HG03442 (cell line): ENCODE data around the gene FBXO47.
"Not testable (repeated sequence)": the region's sequence is repeated elsewhere in the genome, so short reads cannot be mapped to it uniquely, and the experiment has no call there.

Experiments used
- ATAC-seq: cut with Tn5 transposase; IDR thresholded peaks from one replicate; pipeline ENCODE4 v1.9.1; 2021; ENCODE audit warnings: mild to moderate bottlenecking, moderate library complexity; ENCODE audit not compliant: unreplicated experiment

Gene FBXO47

GRCh38 chr17:38980490-38981217 is 13.5 kb upstream of the FBXO47 start:
- ATAC-seq = no peak

DNA sequence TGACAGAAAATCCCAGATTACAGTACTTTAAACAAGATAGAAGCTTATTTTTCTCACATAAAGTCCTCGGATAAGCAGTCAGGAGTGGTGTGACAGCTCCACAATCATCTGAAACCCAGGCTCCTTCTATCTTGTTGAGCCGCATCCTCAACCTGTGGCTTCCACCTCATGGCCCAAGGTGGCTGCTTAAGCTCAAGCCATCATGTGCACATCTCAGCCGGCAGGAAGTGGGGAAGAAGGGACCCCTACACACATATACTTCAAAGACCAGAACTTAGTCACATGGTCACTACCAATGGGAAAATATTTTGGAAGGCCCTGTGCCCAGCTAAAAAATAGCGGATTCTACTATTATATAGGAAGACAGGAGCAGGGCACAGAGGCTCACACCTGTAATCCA is 11.0 kb upstream of the FBXO47 start:
- no peak for ATAC-seq

DNA sequence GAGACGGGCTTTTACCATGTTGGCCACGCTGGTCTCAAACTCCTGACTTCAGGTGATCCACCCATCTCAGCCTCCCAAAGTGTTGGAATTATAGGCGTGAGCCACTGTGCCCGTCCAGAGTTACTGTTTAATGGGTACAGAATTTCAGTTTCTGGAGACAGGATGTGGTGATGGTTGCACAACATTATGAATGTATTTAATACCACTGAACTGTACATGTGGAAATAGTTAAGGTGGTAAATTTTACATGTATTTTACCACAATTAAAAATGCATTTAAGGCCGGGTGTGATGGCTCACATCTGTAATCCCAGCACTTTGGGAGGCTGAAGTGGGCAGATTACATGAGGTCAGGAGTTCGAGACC is 9.0 kb upstream of the FBXO47 start:
- ATAC-seq = not testable (repeated sequence)

DNA sequence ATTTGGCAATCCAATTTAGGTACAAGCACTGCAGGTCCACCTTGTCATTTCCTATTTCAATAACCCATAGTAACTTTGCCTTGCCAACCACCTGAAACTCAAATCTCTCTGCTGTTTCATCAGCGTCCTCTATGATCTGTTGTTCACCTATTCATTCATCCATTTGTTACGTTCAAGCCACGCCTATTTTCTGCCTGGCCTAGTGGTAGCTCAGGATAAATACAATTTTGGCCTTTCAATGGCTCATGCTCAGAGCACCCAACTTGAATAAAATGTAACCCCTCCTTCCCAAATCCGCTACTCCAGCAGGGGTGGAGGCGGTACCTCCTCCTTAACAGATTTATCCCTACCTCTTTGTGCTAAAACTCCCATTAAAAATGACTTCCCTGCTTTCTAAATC is 3.6 kb upstream of the FBXO47 start:
- no peak for ATAC-seq

GRCh38 chr17:38970128-38970527 is 2.9 kb upstream of the FBXO47 start:
- no peak for ATAC-seq

GRCh38 chr17:38969281-38969680 is 2.1 kb upstream of the FBXO47 start:
- no peak for ATAC-seq

- no peak for ATAC-seq
These were observed 5.8 kb downstream of the FBXO47 start for GRCh38 chr17:38961413-38961812.

- no peak for ATAC-seq
These were observed 6.8 kb downstream of the FBXO47 start for GRCh38 chr17:38960402-38960801.

DNA sequence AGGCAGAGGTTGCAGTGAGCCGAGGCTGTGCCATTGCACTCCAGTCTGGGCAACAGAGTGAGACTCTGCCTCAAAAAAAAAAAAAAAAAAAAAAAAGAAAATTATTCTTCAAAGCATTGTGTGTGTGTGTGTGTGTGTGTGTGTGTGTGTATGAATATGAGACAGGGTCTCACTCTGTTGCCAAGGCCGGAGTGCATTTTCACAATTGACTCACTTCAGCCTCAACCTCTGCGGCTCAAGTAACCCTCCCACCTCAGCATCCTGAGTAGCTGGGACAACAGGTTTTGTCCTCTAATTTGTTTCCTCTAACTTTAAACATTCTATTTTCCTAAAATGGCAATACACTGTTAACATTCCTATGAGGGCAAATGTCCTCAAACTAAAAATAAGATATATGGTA is 7.7 kb downstream of the FBXO47 start:
- ATAC-seq = no peak

DNA sequence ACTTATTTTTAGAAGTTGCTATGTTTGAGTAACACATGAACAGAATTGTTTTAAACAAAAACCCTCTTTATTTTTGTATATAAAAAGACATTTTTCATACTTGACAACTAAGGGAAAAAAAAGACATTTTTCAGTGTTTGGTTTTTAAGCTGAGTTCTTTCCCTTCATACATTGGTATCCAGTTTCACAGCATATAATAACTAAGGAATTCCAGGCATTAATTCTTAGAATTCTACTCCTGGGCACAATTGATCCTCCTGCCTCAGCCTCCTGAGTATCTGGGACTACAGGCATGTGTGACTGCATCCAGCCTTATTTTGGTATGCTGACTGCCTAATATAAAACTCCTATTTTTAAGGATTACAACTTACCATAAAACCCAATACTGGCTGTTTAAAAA is 8.4 kb downstream of the FBXO47 start:
- ATAC-seq = no peak

- ATAC-seq = no peak
These were observed 8.9 kb downstream of the FBXO47 start for GRCh38 chr17:38958326-38958725.

DNA sequence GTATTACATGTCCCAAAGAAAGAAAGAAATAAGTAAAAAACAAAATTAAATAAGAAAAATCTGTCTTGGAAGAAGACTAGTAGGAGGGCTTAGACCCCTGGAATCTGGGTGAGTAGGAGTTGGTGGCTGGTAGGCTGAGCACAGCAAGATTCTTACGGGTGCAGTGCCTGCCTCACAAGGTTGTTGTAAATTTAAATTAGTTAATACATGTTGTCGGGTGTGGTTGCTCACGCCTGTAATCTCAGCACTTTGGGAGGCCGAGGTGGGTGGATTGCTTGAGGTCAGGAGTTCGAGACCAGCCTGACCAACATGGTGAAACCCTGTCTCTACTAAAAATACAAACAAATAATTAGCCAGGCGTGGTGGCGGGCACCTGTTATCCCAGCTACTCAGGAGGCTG is 13.4 kb downstream of the FBXO47 start:
- not testable (repeated sequence) for ATAC-seq

DNA sequence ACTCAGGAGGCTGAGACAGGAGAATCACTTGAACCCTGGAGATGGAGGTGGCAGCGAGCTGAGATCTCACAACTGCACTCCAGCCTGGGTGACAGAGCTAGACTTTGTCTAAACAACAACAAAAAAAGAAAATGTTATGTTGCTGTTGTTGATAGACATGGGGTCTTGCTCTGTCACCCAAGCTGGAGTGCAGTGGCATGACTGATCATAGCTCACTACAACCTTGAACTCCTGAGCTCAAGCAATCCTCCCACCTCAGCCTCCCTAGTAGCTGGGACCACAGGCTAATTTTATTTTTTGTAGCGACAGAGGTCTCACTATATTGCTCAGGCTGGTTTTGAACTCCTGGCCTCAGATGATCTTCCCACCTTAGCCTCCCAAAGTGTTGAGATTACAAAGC is 20.0 kb downstream of the FBXO47 start:
- no peak for ATAC-seq

DNA sequence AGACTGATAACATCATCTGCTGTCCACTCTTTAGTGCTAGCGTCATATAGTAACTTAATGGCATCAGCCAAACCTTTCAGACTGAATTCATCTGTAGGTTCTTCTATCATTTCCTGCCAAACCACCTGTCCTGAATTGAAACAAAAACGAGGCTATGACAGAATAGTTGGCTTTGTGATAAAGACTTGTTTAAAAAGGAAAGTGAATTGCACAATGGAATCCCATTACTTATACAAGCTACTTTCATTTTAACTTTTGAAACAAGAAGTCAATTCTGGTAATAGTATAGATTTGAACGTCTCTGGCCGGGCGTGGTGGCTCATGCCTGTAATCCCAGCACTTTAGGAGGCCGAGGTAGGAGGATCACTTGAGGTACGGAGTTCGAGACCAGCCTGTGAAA is 23.6 kb downstream of the FBXO47 start:
- no peak for ATAC-seq

DNA sequence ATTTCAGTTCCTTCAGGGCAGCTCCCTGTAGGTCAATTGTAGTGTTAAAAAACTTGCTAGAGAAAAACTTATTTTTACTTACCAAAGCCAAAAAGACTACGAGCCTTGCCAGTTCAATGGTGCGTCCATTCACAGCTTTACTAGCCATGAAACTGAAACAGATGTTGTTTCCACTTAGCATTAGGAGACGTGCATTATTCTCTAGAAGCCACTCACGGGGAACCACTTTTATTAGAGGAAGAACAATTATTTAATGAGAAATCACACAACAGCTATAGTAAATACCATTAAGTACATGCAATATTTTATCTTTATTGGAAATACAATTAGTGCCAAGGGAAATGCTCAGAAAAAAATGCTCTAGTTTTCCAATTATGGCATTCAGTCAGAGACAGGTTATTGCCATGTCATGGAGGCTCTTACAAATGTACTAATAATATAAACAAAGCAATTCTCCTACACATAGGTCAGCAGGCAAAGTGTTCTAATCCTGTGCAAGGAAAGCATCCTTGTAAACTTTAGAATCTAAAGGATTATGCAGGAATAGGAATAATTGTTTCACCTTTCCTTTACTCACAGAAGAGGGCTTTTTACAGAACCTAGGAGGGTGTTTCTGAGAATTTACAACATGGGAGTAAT is 24.4 kb downstream of the FBXO47 start:
- ATAC-seq = no peak

GRCh38 chr17:38940404-38940803 is 26.8 kb downstream of the FBXO47 start:
- ATAC-seq = no peak

GRCh38 chr17:38939987-38940386 is 27.2 kb downstream of the FBXO47 start:
- ATAC-seq = no peak

DNA sequence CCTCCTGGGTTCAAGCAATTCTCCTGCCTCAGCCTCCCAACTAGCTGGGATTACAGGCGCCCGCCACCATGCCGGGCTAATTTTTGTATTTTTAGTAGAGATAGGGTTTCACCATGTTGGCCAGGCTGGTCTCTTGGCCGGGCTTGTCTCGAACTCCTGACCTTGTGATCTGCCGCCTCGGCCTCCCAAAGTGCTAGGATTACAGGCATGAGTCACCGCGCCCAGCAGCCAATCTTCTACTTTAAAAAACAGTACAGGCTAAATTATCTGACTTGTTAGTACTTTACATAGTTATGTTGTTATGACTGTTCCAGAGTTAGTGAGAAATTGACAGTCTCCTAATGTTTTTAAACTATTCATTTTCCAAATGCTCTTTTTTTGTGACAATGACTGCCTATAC is 33.2 kb downstream of the FBXO47 start:
- not testable (repeated sequence) for ATAC-seq

DNA sequence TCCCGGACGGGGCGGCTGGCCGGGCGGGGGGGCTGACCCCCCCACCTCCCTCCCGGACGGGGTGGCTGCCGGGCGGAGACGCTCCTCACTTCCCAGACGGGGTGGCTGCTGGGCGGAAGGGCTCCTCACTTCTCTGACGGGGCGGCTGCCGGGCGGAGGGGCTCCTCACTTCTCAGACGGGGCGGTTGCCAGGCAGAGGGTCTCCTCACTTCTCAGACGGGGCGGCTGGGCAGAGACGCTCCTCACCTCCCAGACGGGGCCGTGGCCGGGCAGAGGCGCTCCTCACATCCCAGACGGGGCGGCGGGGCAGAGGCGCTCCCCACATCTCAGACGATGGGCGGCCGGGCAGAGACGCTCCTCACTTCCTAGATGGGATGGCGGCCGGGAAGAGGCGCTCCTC is 36.4 kb downstream of the FBXO47 start:
- ATAC-seq = not testable (repeated sequence)

- no peak for ATAC-seq
These were observed 40.7 kb downstream of the FBXO47 start for GRCh38 chr17:38926293-38927070.

DNA sequence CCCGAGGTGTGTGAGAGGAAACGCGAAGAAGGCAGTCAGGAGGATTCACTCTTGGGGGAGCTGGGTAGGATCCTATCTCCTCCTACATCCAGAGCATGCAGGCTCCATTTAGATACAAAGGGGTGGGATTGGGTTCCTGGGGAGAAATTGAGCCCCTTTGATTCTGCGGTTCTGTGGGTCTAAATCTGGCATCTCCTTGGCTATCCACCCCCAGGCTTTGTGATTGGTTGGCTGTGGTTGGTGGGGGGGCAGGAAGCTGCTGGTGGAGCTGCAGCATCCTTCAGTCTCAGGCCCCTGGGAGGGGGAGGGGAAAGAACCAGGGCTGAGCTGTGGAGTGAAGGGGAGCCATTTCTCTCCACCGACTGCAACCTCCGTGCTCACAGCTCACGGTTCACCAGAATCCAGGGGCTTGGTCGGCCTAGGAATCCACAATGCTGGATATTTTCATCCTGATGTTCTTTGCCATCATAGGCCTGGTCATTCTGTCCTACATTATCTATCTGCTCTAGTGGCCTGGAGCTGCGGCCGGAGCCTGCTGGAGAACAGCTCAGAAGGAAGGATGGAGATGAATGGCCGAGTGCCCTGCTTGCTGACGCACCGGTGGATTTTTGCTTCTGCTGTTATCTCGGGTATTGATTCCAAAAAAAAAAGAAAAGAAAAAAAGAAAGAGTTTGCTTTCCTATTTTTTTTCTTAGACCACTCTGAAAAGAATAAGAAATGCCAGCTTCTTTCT is 41.8 kb downstream of the FBXO47 start, which contains the start of gene LASP1NB:
Gene LASP1NB (plus strand): TSS at position 352 of the 733 bp plus-strand sequence.
- no peak for ATAC-seq
